GM23248 (cell line): ENCODE measurements around the gene ZRSR2. TPM values are rescaled to one million over a fixed set of nuclear protein-coding genes. Genes with fewer than 3 reads are reported as not detected.
"Not testable (repeated sequence)": the region's sequence is repeated elsewhere in the genome, so short reads cannot be mapped to it uniquely, and the experiment has no call there.

ENCODE experiments used
- DNase-seq: peaks from one replicate; pipeline ENCODE4 v3.0.0-alpha.2; 2015
- H2AFZ ChIP-seq: fragments of 200-600 bp; sonication (generic); 2 replicates; pipeline ENCODE4 v1.6.1; 2016; ENCODE audit warnings: antibody characterized with exemption
- H3F3A ChIP-seq: fragments of 200-600 bp; sonication (generic); 2 replicates; pipeline ENCODE4 v1.6.1; 2016; ENCODE audit warnings: mild to moderate bottlenecking, antibody characterized with exemption, mixed run types; ENCODE audit not compliant: insufficient read depth
- H3K27ac ChIP-seq: fragments of 200-600 bp; sonication (generic); 2 replicates; pipeline ENCODE4 v1.5.1; 2016; ENCODE audit warnings: mild to moderate bottlenecking
- H3K27me3 ChIP-seq: fragments of 200-600 bp; sonication (generic); replicated peaks from 2 replicates; pipeline ENCODE4 v1.6.1; 2016; ENCODE audit warnings: mild to moderate bottlenecking; ENCODE audit not compliant: insufficient read depth
- H3K36me3 ChIP-seq: fragments of 200-600 bp; sonication (generic); 2 replicates; pipeline ENCODE4 v1.6.1; 2016; ENCODE audit warnings: low read depth, mild to moderate bottlenecking
- H3K4me1 ChIP-seq: fragments of 200-600 bp; sonication (generic); 2 replicates; pipeline ENCODE4 v1.6.1; 2016; ENCODE audit warnings: mild to moderate bottlenecking; ENCODE audit not compliant: insufficient read depth
- H3K4me2 ChIP-seq: fragments of 200-600 bp; sonication (generic); one replicate; pipeline ENCODE4 v1.6.1; 2016; ENCODE audit warnings: mild to moderate bottlenecking; ENCODE audit not compliant: unreplicated experiment
- H3K4me3 ChIP-seq: fragments of 200-600 bp; sonication (generic); 2 replicates; pipeline ENCODE4 v1.5.1; 2016; ENCODE audit warnings: mild to moderate bottlenecking
- H3K79me2 ChIP-seq: fragments of 200-600 bp; sonication (generic); 2 replicates; pipeline ENCODE4 v1.6.1; 2016; ENCODE audit warnings: mild to moderate bottlenecking; ENCODE audit not compliant: insufficient read depth
- H3K9ac ChIP-seq: fragments of 200-600 bp; sonication (generic); 2 replicates; pipeline ENCODE4 v1.6.1; 2016; ENCODE audit warnings: mild to moderate bottlenecking
- H3K9me2 ChIP-seq: fragments of 200-600 bp; sonication (generic); 2 replicates; pipeline ENCODE4 v1.6.1; 2016; ENCODE audit warnings: mixed run types, mild to moderate bottlenecking, moderate library complexity; ENCODE audit not compliant: insufficient read depth
- H3K9me3 ChIP-seq: fragments of 200-600 bp; sonication (generic); one replicate; pipeline ENCODE4 v1.6.1; 2017; ENCODE audit warnings: low read depth
- H4K20me1 ChIP-seq: fragments of 200-600 bp; sonication (generic); 2 replicates; pipeline ENCODE4 v1.6.0; 2016; ENCODE audit not compliant: insufficient read depth
- EZH2 ChIP-seq: fragments of 200-600 bp; sonication (generic); IDR thresholded peaks from 2 replicates; pipeline ENCODE4 v1.6.1; 2018; ENCODE audit warnings: antibody characterized with exemption, mild to moderate bottlenecking; ENCODE audit not compliant: insufficient read depth, poor library complexity, severe bottlenecking
- EZH2phosphoT487 ChIP-seq: fragments of 200-600 bp; sonication (generic); IDR thresholded peaks from 2 replicates; pipeline ENCODE4 v1.6.1; 2018; ENCODE audit warnings: antibody characterized with exemption, moderate library complexity, mild to moderate bottlenecking, low read depth; ENCODE audit not compliant: insufficient read depth
- WGBS, 2 experiments: methylation state at CpG; one replicate each; pipeline ENCODE4 v1.1.6; 2015 to 2017; ENCODE audit warnings: low lambda C conversion rate in 2 of 2, low coverage in 1 of 2; ENCODE audit errors: missing lambda C conversion rate in 2 of 2; 5-methylcytosine and 5-hydroxymethylcytosine counted together
- in situ Hi-C: fragments of 300-500 bp; cut with MboI; formaldehyde crosslinking; loops from 2 replicates; pipeline ENCODE4 v1.15.0; 2020
- polyA plus RNA-seq: library from polyadenylated mRNA; unstranded; fragments of >200 nt; fragmentation: Nextera tagmentation; extraction: Ambion mirVana; gene quantifications from 2 replicates; pipeline ENCODE4 v1.2.1, GENCODE V29; 2016
- total RNA-seq: library from RNA; depleted of rRNA; stranded (reverse); fragments of >200 nt; shearing (Covaris generic); gene quantifications from 2 replicates; pipeline ENCODE4 v1.2.3, GENCODE V29; 2014

ZRSR2 gene
- total and polyA plus RNA-seq, 2 experiments from 2014 or later = 4.1 to 9.9 TPM

DNA sequence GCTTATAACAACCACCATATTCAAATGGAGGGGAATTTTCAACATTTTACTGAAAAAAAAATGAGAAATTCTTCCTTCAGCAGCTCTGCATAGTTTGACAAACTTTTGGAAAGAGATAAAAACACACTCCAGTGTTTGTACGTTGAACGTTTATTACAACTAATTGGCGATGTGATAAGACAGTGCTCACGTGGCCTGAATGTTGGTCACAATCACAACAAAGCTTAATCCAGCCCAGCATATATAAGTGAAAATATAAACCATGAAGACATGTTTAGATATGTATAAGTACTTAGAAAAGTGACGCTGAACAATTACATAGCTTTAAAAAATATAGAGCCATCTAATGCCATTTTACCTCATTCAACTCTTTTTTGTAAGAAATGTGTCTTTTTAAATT, 35.7 kb downstream of the ZRSR2 start:
- DNase-seq = no peak
- H3K4me1 ChIP-seq = no peaks in the 10 kb centered on the region; the same call in 1 of the 2 replicates
- H3K4me3 ChIP-seq = no peak overlapping the region
- no peak overlapping the region for H3K9ac ChIP-seq
- 0 out of 2 replicates have a peak, but pooled peaks cover 2% of the 10 kb centered on the region for H3K36me3 ChIP-seq
- no peaks in the 10 kb centered on the region for H4K20me1 ChIP-seq
- in situ Hi-C loops = no loop called here
- H3K4me2 ChIP-seq = no peak overlapping the region
- H2AFZ ChIP-seq = no peak overlapping the region
- no peaks in the 10 kb centered on the region for H3F3A ChIP-seq
- H3K79me2 ChIP-seq = no peaks in the 10 kb centered on the region
- no peaks in the 10 kb centered on the region for H3K9me3 ChIP-seq
- H3K27ac ChIP-seq = no peak overlapping the region
- H3K9me2 ChIP-seq = no peaks in the 10 kb centered on the region
- TF ChIP-seq EZH2 (no peak), EZH2phosphoT487 (no peak)
- H3K27me3 ChIP-seq = no peaks in the 10 kb centered on the region
- WGBS, 2 experiments = 86% methylated on average over 5 of the region's 5 CpGs

DNA sequence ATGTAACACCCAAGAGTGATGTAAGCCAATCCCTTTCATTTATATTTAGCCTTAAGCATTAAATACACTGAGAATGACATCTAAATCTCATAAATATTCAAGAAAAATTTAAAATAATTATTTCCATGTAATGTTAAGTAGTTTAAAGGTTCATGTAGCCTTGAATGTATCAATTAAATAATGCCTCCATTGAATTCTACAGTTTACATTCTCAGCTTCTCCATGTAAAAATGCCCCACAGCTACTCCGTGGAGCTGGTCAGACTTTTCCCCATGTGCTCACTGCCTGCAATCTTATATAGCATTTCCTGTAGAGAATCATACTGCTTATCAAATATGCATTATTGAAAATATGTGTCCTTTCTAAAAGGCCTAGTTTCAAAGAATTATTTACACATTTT, 38.9 kb downstream of the ZRSR2 start:
- TF ChIP-seq EZH2phosphoT487 (no peak), EZH2 (no peak)
- no peaks in the 10 kb centered on the region for H3K79me2 ChIP-seq
- H3K4me3 ChIP-seq = no peak overlapping the region
- no peaks in the 10 kb centered on the region for H3K27me3 ChIP-seq
- no peaks in the 10 kb centered on the region for H4K20me1 ChIP-seq
- peaks cover 6% of the 10 kb centered on the region for H3K4me1 ChIP-seq
- in situ Hi-C loops = no loop called here
- H3F3A ChIP-seq = no peaks in the 10 kb centered on the region
- 0 out of 2 replicates have a peak, but pooled peaks cover 2% of the 10 kb centered on the region for H3K36me3 ChIP-seq
- H3K27ac ChIP-seq = no peak overlapping the region
- H3K4me2 ChIP-seq = no peak overlapping the region
- H3K9me2 ChIP-seq = no peaks in the 10 kb centered on the region
- WGBS, 2 experiments = 93 to 100% methylated on average over 1 of the region's 1 CpG
- no peak overlapping the region for H2AFZ ChIP-seq
- no peak for DNase-seq
- H3K9ac ChIP-seq = no peak overlapping the region
- no peaks in the 10 kb centered on the region for H3K9me3 ChIP-seq

DNA sequence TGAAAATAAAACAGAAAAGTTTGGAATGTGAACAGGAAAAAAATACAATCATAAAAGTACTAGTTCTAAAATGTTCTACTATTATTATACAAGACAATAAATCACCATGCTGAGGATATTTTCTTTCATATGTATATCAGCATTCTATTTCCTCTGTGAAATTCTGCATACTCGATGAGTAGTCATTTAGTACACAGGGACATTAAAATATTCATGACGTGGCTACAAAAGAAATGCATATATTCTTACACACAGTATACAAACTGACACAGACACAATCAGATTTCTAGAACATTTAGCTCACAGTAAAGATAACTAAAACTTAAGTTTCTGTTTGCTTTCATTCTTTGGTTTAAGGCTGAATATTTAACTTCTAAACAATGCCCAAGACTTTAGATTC, 41.1 kb downstream of the ZRSR2 start:
- H3K9me3 ChIP-seq, H3K4me3 ChIP-seq, H3F3A ChIP-seq, H3K79me2 ChIP-seq, H3K4me1 ChIP-seq, in situ Hi-C loops, H3K27ac ChIP-seq, H4K20me1 ChIP-seq, H3K36me3 ChIP-seq, H2AFZ ChIP-seq, H3K4me2 ChIP-seq, DNase-seq, H3K9me2 ChIP-seq, H3K9ac ChIP-seq, H3K27me3 ChIP-seq: not testable (repeated sequence)
- WGBS, 2 experiments = 50 to 86% methylated on average over 1 of the region's 2 CpGs

DNA sequence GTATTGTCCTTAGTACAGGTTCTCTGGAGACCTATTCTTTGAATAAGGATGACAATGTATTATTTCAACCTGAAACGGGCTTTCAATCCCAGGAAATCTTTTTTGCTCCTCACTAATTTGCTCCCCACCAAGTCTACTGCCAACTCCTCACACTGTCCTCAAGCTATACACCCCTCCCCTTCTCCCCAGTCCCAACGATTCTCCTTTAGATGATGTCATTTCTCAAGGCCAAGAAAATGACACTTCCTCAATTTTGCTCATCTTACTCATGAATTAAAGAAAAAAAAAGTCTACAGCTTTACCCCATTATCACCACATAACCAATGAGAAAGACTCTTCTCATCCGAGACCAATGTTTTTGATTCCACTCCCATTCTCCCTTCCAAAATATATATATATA, 43.8 kb downstream of the ZRSR2 start:
- WGBS, 2 experiments = 54 to 57% methylated on average over 3 of the region's 3 CpGs
- no peak for TF ChIP-seq EZH2
- Histone ChIP-seq H3K27ac (no peak overlapping the region), H3K36me3 (no peaks in the 10 kb centered on the region), H3K4me3 (no peak overlapping the region), H4K20me1 (no peaks in the 10 kb centered on the region), H3F3A (no peaks in the 10 kb centered on the region), H3K4me1 (peaks cover 6% of the 10 kb centered on the region), H3K4me2 (no peak overlapping the region), H2AFZ (no peak overlapping the region), H3K79me2 (no peaks in the 10 kb centered on the region), H3K9ac (no peak overlapping the region), H3K9me3 (no peaks in the 10 kb centered on the region), H3K9me2 (no peaks in the 10 kb centered on the region), H3K27me3 (no peaks in the 10 kb centered on the region)
- DNase-seq = no peak
- in situ Hi-C loops = no loop called here

DNA sequence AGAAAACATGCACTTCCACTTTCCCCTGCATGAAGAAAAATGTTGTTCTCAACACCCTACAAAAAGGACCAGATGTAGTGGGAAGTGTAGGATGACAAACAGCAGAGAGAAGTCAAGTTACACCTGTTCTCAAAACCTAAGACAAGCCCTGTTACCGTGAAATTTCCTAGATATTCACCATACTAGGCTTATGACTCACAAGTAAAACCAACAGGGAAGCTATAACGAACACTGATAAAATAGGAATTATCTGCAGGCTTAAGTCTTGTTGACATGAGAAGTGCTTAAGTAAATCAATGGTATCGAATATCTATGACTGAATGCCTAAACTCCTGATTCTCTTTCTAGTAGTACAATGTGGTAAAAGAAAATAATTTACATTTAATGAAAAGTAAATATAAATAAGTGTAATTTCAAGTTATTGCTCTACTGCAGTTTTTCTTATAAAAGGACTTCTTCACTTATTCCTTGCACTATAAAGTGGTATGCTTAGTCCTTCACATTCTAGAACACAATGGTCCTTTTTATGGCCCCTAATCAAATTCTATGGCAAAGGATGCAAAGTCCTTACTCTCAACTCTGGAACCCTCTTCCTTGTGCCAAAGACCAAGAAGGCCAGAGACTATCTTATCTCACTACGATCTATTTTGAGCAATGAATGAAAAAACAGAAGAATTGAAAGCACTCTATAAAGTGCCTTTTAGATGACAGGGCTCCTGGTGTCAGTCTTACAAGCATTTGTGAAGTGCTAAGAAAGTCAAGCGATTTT, 44.7 kb downstream of the ZRSR2 start:
- TF ChIP-seq EZH2 (no peak), EZH2phosphoT487 (no peak)
- H3K27me3 ChIP-seq = no peaks in the 10 kb centered on the region
- no peak for DNase-seq
- H3F3A ChIP-seq = no peaks in the 10 kb centered on the region
- no peaks in the 10 kb centered on the region for H3K36me3 ChIP-seq
- H3K4me1 ChIP-seq = peaks cover 6% of the 10 kb centered on the region
- in situ Hi-C loops = no loop called here
- no peaks in the 10 kb centered on the region for H3K9me2 ChIP-seq
- no peaks in the 10 kb centered on the region for H3K79me2 ChIP-seq
- H2AFZ ChIP-seq = no peak overlapping the region
- H3K9me3 ChIP-seq = no peaks in the 10 kb centered on the region
- no peak overlapping the region for H3K9ac ChIP-seq
- no peaks in the 10 kb centered on the region for H4K20me1 ChIP-seq
- WGBS, 2 experiments = 82% methylated on average over 5 of the region's 5 CpGs
- no peak overlapping the region for H3K4me2 ChIP-seq
- H3K27ac ChIP-seq = no peak overlapping the region
- H3K4me3 ChIP-seq = no peak overlapping the region
